NCI-H446 treated with DMSO at 0.1 percent for 48 hours (cell line): Measurements from ENCODE around the gene MEF2C.

Experiments used
- DNase-seq: peaks from one replicate; lab custom pipeline; 2025; lab: John Stamatoyannopoulos, UW

The MEF2C gene

GRCh38 chr5:88688156-88688983, 194.6 kb downstream of the MEF2C start:
- no peak for DNase-seq

GRCh38 chr5:88687373-88687911, 195.5 kb downstream of the MEF2C start:
- DNase-seq, result no peak

DNA sequence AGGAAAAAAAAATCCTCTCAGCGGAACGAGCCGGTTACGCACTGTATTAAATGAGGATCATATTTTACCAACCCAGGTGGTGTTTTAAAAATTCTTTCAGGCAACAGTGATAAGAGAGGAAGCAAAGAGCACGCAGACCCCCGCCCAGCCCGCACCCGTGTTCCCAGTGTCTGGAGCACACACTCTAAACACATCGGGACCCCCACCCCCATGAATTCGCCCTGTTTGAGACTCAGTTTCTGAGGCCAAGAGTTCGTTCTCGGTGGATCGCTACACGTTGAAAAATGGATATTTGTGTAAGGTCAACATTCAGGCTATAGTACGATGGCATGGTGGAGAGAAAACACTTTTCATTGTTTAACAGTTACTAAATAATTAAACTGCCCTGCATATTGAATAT, 196.3 kb downstream of the MEF2C start:
- no peak for DNase-seq

- DNase-seq, result no peak
These were observed 197.1 kb downstream of the MEF2C start for GRCh38 chr5:88685591-88686541.

- peak; percentile 40 for DNase-seq
These were observed 199.4 kb downstream of the MEF2C start for GRCh38 chr5:88683506-88684135.

- no peak for DNase-seq
These were observed 200.1 kb downstream of the MEF2C start for GRCh38 chr5:88682881-88683361.

DNA sequence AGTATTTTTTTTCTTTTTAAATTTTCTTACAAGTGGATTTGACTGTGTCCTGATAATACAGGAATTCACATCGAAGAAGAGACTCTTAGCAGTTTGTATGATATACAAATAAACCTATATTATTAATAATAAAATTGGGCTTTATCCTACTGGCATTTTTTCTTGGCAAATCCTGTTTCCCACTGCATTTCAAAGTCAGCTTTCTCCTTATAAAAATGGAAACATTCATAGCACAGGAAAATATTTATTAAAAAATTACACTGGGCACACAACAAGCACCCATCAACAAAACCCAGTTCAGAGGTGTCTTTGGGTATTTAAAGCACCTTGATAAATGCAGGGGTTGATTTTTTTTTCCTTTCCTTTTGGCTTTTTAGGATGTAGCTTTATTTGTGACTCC, 200.9 kb downstream of the MEF2C start:
- DNase-seq, result no peak

DNA sequence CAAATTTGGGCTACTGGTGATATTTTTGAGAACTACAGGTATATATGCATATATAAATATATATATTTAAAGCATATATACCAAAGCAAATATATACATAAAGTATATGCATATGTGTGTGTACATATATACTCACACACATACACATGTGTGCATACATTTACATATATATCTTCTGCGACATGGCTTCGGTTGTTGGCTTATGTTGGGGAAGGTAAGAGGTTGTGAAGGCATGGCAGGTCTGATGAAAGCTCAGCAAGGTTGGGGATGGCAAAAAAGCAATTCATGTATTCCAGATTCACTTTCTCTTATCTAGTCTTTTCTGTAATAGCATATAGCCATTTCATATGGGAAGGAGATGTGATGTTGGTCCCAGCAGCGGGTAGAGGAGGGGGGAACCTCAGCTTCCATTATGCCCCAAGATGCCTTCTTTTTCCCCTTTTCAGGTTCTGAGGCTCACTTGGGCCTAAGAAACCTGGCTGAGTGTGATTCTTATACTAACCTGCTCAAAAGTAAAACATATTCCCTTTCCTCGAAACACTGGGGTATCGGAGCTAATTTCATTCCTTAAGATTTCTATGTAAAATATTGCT, 201.7 kb downstream of the MEF2C start:
- no peak for DNase-seq

DNA sequence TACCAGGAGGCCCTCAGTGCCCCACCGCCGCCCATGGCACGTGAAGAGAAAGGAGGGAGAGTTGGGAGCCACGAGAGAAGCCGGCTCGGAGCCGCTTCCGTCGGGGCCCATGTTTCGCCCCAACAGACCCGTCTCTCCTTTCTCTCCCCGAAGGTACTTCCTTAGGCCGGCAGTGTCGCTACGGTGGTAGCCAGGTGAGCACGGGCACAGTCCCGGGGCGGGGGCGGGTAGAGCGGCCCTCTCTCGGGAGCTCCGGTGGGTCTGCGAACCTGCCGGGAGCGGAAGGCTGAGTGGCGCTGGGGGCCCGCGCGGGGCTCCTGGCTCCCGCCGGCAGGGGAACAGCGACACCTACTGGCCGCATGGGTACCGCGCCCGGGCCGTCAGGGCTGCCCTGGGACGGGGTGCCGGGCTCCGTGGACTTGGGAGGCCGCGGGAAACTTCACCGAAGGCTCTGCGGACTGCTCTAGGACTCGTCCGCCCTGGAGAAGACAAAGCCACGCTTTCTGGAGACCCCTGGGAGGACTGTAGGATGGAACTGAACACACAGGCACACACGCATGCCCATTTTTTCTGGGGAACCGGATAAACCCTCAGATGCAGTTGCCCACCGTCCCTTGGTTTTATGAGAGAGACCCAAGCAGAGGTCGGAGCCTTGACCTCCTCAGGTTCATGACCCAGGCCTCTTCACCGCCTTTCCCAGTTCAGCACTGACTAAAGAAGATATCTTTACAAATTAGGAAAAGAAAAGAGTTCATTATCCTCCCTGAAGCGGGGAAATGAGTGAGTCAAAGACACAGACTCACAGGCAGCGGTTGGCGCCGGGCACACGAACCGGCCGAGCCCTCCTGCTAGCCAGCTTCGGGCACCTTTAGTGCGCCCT, 202.5 kb downstream of the MEF2C start:
- DNase-seq, result peak; percentile 31

DNA sequence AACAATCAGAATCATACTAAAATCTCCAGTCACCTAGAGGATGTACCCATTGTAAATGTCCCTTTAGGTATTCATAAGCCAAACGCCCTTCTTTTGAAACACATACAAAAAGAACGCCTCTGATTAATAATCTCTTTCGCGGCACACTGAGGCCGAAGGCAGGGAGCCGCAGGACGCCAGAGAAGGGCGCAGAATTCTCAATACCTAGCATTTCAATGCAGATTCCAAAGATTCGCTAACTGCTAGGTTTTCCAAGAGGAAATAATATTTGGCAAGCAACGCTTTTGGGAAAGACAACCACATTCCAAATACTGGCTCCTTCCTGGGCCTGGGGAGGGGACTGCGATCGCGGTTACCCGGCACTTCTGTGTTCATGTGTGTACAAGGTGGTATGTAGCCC, 203.3 kb downstream of the MEF2C start:
- DNase-seq, result peak; percentile 37

- DNase-seq, result no peak
These were observed 204.1 kb downstream of the MEF2C start for GRCh38 chr5:88678770-88679381.

DNA sequence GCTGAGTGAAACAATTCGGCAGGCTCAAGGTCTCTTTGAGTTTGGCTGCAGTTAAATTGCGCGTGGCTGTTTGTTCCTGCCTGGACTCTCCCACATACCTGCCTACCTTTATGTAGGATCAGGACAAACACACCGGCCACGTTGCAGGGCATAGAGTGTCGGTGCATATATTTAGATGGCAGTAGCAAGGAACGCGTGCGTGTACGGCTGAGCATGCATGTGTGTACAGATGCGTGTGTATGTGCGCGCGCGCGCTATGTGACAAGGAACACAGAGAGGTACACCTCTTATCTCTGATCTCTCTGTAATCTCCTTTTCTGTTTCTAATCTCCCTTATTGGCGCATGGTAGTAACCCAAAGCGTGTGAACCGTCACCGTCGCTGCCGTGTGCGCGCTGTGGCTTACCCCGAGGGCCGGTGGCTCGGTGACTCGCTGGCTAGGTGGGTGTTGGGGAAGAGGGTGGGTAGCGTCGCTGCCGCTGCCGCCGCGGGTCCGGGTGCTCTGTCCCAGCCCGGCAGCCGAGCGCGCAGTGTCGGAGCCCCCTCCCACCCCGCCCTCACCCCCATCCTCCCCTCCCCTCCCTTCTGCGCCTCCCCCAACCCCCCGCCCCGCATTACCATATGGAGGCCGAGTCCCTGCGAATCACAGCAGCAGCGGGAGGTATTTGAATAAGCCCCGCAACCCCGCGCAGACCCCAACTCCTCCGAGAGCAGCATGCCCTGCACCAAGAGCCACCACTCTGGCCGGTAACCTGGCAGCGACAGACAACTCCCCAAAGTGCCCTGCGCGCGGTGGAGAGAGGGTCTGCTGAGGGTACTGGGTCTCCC, 204.8 kb downstream of the MEF2C start:
- DNase-seq, result no peak

DNA sequence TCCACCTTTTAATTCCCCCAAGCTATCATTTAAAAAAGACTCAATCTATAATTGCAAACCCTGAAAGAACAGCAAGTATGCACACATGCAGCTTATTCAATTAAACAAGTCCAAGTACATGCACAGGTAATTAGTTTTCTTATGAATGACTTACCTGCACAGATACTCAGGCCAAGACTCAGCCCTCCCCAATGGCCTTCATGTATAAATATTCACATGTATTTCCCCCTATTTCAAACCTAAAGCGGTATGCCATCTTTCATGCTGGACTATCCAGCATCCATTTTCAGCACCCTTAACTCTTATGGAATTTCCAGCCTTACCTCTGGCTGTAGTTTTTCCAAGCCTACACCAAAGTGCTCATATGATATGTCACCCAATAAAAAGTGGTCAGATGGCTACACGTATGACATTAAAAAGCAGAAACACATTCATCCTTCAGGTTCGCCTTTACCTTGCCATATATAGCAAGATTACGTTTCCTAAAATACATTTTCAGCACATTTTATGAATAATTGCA, 205.5 kb downstream of the MEF2C start:
- no peak for DNase-seq

- no peak for DNase-seq
These were observed 206.2 kb downstream of the MEF2C start for GRCh38 chr5:88676637-88677375.

DNA sequence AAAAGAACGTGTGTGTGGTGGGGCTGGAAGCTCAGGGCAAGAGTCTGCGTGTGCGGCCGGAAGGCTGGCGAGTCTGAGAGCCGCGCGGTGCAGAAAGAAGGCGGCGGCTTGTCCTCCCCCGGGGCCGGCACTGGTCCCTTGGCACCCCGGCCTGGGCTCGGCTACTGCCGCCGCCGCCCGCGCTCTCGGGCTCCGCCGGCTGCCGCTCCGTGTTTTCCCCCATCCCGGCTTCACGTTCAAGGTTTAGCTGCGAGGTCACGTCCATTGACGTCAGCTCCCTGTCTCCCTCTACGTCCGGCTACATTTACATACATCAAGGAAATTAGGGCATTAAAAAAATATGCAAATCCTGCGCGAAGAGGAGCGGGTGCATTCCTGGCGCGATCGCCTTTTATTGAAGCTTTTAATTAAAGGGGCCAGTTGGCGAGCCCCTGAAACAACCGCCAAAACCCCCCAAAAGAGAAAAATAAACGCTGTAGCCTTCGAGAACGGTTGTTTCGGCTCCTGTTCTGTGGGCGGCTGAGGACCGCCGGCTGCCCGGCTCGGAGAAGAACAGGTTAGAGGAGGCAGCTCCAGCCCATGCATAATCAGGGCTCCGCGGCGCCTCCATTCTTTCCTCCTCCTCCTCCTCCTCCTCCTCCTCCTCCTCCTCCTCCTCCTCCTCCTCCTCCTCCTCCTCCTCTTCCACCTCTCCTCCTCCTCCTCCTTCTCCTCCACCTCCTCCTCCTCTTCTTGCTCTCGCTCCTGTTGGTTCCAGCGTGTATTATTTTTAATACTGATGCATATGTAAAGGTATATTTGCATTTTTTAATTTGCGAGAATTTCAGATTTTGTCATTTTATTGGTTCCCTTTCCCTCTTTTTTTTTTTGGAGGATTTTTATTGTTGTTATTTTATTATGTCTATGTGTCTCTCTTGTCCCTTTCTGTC, 207.0 kb downstream of the MEF2C start:
- peak; percentile 91 for DNase-seq

- no peak for DNase-seq
These were observed 207.7 kb downstream of the MEF2C start for GRCh38 chr5:88675168-88675707.
